Lung (tissue), 12 donors: Measurements from ENCODE around the gene ZNHIT6. TPM values are rescaled to one million over a fixed set of nuclear protein-coding genes. Genes with fewer than 3 reads are reported as not detected.

Experiments used
- ATAC-seq: fragments of 200-7000 bp; cut with Tn5 transposase; one replicate; pipeline ENCODE4 v1.9.1; 2020; ENCODE audit warnings: moderate number of reproducible peaks; ENCODE audit not compliant: insufficient read depth, low FRiP score
- DNase-seq, 3 donors: peaks; one replicate each; pipeline ENCODE4 v3.0.0-alpha.2; 2013 to 2017
- H3K27ac ChIP-seq, 2 donors: one replicate each; pipeline ENCODE4 v1.5.1; 2013; ENCODE audit warnings: mild to moderate bottlenecking in 2 of 2, moderate library complexity in 2 of 2, control low read depth in 1 of 2, inconsistent platforms in 1 of 2, low read depth in 1 of 2, low read length in 1 of 2
- H3K27me3 ChIP-seq, 3 donors: one replicate each; pipeline ENCODE4 v1.5.1; 2013; ENCODE audit warnings: low read length in 2 of 3; ENCODE audit not compliant: control insufficient read depth in 3 of 3, insufficient read depth in 3 of 3
- H3K36me3 ChIP-seq, 4 donors: one replicate each; pipeline ENCODE4 v1.5.1; 2013; ENCODE audit warnings: low read length in 4 of 4, mild to moderate bottlenecking in 1 of 4, moderate library complexity in 1 of 4; ENCODE audit not compliant: control insufficient read depth in 4 of 4, insufficient read depth in 4 of 4
- H3K4me1 ChIP-seq, 5 donors: one replicate each; pipeline ENCODE4 v1.5.1; 2013; ENCODE audit warnings: low read length in 5 of 5, mild to moderate bottlenecking in 2 of 5, moderate library complexity in 1 of 5; ENCODE audit not compliant: control insufficient read depth in 5 of 5, insufficient read depth in 5 of 5
- H3K4me3 ChIP-seq: one replicate; pipeline ENCODE4 v1.5.1; 2013; ENCODE audit warnings: mild to moderate bottlenecking, control low read depth, moderate library complexity
- H3K9ac ChIP-seq, 2 donors: one replicate each; pipeline ENCODE4 v1.5.1; 2013; ENCODE audit warnings: low read length in 2 of 2, control low read depth in 1 of 2; ENCODE audit not compliant: insufficient read depth in 1 of 2
- H3K9me3 ChIP-seq, 4 donors: one replicate each; pipeline ENCODE4 v1.5.1; 2013; ENCODE audit warnings: low read length in 3 of 4, mild to moderate bottlenecking in 1 of 4, moderate library complexity in 1 of 4; ENCODE audit not compliant: control insufficient read depth in 4 of 4, insufficient read depth in 3 of 4
- CTCF ChIP-seq: IDR thresholded peaks from 2 replicates; pipeline ENCODE4 v1.5.1; 2012; ENCODE audit warnings: mild to moderate bottlenecking; ENCODE audit errors: control extremely low read depth, extremely low read depth
- WGBS, 2 donors: extraction: QIAGEN DNeasy Blood & Tissue Kit; methylation state at CpG; one replicate each; pipeline ENCODE4 v1.1.7; 2013; 5-methylcytosine and 5-hydroxymethylcytosine counted together
- polyA plus RNA-seq, 2 donors: library from polyadenylated mRNA; stranded (reverse); fragments of 200-250 nt; gene quantifications; one replicate each; pipeline ENCODE4 v1.2.1, GENCODE V29; 2013
- total RNA-seq, 2 donors: library from RNA; depleted of rRNA in 1 of 2; stranded (reverse); fragments of >200 nt in 1 of 2; gene quantifications; one replicate each; pipeline ENCODE4 v1.2.1, GENCODE V29; 2014 to 2021
- donor health status: control.
- donor health status: control.
- donor health status: Bipolar disorder and iron deficiency.
- donor health status: healthy.
- donor health status: DM: yes; HTN: yes; CAD: no.

ZNHIT6 gene
- total and polyA plus RNA-seq, 4 donors, result 8.7 to 17.7 (median 10.1) TPM

- H3K27me3 ChIP-seq, result no peaks in the 10 kb centered on the region
- H3K4me3 ChIP-seq, result no peak overlapping the region
- no peak for ATAC-seq
- H3K9ac ChIP-seq, result no peak overlapping the region
- H3K36me3 ChIP-seq, result peaks cover 4 to 23% (median 11%) of the 10 kb centered on the region in 4 donors
- no peak for DNase-seq
- H3K4me1 ChIP-seq, result peaks cover 0 to 12% (median 5%) of the 10 kb centered on the region in 5 donors
- H3K27ac ChIP-seq, result no peak overlapping the region
- 78 to 94% methylated on average over 3 of the region's 3 CpGs for WGBS, 2 donors
- no peak for TF ChIP-seq CTCF
- H3K9me3 ChIP-seq, result no peaks in the 10 kb centered on the region
Observed at GRCh38 chr1:85705940-85706339, 2.3 kb downstream of the ZNHIT6 start.

DNA sequence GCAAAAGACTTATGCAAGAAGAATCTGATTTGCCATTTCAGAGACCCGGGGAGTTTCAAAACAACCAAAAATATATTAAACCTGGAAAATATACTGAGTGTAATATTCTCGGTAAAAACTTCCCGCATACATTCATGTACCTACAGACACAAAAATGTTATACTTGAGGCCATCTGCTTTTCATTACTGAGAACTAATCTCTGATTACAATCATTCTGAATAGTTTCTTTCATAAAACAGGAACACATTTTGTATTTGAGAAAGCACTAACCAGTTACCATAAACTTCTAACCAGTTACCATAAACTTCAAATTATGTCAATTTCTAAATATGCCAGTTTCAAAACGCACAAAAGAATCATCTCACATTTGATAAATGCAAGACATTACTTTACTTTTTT is 7.8 kb downstream of the ZNHIT6 start:
- WGBS, 2 donors, result 94 to 99% methylated on average over 4 of the region's 4 CpGs
- TF ChIP-seq CTCF, result no peak
- no peak overlapping the region for H3K4me3 ChIP-seq

GRCh38 chr1:85697895-85698294 is 10.3 kb downstream of the ZNHIT6 start:
- no peak for ATAC-seq
- TF ChIP-seq CTCF, result no peak
- Histone ChIP-seq H3K27me3 (no peaks in the 10 kb centered on the region), H3K27ac (no peak overlapping the region), H3K9me3 (no peaks in the 10 kb centered on the region), H3K4me3 (no peak overlapping the region), H3K4me1 (peaks cover 0 to 3% (median 0%) of the 10 kb centered on the region in 5 donors), H3K36me3 (peaks cover 0 to 15% (median 10%) of the 10 kb centered on the region in 4 donors), H3K9ac (no peak overlapping the region)
- DNase-seq, result no peak

More for the DNA sequence above, 7.8 kb downstream of the ZNHIT6 start:
- Histone ChIP-seq H3K27me3 (no peaks in the 10 kb centered on the region), H3K9me3 (no peaks in the 10 kb centered on the region), H3K27ac (no peak overlapping the region), H3K4me1 (peaks cover 0 to 3% (median 0%) of the 10 kb centered on the region in 5 donors), H3K36me3 (peaks cover 7 to 20% (median 16%) of the 10 kb centered on the region in 4 donors), H3K9ac (no peak overlapping the region)
- ATAC-seq (no peak), DNase-seq (no peak)

DNA sequence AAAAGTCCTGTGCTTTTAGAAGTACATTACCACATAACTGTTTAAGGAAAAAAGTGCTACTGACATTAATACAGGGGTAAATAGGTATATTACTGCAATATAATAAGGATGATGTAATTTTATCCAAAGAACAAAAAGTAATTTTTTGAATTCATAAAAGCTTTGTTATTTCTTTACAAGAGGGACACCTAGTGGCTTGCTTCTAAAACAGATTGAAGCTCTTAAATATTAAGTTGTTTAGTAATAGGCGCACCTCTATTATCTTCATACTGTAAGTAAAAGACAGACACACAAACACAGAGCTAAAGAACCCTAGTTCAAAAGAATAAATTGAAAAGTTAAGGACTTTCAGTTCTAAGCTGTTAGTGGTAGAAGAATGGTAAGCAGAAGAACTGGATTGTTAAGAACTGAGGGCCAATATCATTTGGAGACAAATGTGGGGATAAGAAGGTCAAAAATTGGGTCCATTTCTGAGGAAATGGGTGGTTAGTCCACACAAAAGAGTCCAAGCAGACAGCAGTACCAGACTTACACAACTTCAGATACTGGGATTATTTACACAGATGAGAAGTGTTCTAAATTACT is 15.4 kb downstream of the ZNHIT6 start:
- no peaks in the 10 kb centered on the region for H3K9me3 ChIP-seq
- peaks cover 0 to 10% (median 4%) of the 10 kb centered on the region in 4 donors for H3K36me3 ChIP-seq
- DNase-seq, result peak in 2 of 3 donors; percentile 71 to 72
- H3K4me1 ChIP-seq, result peaks cover 0 to 3% (median 0%) of the 10 kb centered on the region in 5 donors
- no peak for ATAC-seq
- H3K4me3 ChIP-seq, result no peak overlapping the region
- no peak overlapping the region for H3K27ac ChIP-seq
- WGBS, 2 donors, result 63 to 92% methylated on average over 1 of the region's 1 CpG
- no peak for TF ChIP-seq CTCF
- H3K9ac ChIP-seq, result peak overlapping the region in 1 of 2 donors; percentile 42
- no peaks in the 10 kb centered on the region for H3K27me3 ChIP-seq
